Skeletal muscle cell (primary cell): ENCODE results near the gene C3orf18.
"Not testable (repeated sequence)": the region's sequence is repeated elsewhere in the genome, so short reads cannot be mapped to it uniquely, and the experiment has no call there.

ENCODE experiments used
- DNase-seq: peaks from one replicate; pipeline ENCODE4 v3.0.0-alpha.2; 2010; ENCODE audit warnings: low read depth
- H3K4me3 ChIP-seq: 2 replicates; pipeline ENCODE4 v1.5.1; 2011; ENCODE audit warnings: low read depth, mild to moderate bottlenecking, control low read depth, low read length, moderate library complexity

Gene C3orf18

DNA sequence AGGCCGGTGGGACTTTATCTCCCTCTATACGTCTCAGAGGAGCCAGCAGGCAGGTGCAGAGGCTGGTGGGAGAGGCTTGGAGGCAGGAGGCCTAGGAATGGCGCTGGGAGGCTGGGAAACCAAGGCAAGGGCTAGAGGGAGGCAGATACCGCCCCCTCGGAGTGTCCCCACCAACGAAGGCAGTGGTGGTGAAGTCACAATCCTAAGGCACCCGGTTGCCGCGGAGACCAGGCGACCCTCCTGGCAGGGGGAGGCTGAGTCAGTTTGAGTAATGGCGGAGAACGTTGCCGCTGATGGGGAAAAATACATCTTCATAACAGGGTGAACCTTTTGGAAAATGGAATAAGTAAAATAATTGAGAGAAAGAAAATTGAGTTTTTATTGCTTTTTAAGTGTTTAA is 34.2 kb downstream of the C3orf18 start:
- H3K4me3 ChIP-seq, result no peak overlapping the region
- no peak for DNase-seq

DNA sequence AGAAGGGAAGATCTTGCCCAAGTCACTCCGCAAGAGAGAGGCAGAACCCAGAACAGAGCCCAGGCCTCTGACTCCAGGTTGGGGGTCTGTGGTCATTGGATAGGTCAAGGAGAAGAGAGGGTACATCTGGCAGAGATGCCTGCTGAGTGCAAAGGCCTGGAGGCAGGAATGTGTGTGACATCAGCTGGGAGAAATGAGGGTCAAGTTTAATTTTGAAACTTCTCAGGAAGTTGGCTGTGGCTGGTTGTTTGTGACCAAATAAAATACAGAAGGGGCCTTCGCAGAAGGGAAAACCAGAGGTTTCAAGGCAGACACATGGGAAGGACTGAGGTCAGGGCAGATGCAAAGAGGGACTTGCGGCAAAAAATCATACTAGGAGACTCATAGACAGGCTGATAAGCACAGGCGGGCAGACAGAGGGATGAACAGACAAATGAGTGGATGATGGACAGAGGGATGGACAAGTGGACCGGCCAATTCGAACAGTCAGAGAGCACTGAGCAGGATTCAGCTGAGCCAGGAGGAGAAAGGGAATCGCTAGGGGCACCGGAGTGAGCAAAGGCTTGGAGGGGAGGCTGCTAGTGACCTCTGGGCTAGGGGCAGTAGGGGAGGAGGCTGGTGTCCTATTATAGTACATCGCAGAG is 35.4 kb downstream of the C3orf18 start:
- no peak overlapping the region for H3K4me3 ChIP-seq
- no peak for DNase-seq

DNA sequence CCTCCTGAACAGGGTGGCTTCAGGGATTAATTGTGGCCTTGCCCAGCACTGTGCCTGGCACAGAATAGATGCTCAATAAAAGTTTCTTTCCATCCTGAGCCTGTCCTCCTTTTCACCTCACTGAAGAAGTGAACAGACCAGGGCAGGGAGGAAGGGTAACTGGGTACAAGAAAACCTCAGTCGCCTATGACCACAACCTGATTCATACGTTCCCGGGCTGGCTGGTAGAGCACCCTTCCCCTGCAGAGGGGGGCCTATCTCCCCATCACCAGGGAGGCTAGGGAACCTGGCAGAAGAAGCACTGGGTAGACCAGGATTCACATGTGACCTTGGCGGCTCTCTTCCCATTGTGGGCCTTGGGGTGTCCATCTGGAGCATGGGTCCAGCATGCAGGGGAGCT is 36.3 kb downstream of the C3orf18 start:
- H3K4me3 ChIP-seq, result no peak overlapping the region
- no peak for DNase-seq

DNA sequence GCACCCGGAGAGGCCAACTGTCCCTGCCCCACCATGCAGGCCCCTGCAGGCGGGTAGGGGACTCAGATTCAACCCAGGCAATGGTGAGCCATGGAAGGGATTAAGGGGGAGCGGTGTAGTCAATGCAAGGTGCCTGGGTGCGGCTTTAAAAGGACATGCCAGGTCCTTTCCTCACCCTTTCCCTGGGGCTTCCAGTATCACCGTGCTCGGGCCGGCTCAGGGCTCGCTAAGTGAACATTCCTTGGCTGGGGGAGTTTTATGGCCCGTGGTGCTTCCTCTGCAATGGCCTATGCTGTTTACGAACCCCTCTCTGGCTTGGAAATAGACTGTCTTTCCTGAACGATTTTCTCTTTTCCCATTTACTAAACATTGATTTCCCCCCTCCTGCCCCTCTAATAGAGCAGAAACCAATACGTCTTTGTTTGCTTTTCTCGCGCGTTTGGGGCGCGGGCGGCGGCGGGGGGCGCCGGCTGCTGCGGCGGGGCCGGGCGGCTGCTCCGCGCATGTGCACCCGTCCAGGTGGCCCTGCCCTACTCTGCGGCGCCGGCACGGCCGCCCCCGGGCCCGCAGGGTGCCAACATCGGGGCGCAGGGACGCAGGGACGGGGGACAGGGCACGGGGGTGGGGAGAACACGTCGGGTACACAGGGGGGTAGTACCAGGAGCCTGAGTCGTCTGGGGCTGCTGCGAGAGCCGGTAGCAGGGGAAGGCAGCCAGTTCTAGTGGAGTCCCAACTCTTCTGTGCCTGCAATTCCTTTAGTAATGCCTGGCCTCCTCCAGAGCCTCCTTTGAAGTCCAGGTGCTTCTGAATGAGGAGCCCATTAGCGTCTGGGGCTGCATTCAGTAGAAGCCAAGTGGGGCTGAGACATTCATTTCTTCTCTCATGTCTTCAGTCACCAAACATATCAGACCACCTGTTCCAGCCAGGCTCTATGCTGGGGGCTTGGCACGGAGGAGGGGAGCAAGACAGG is 37.3 kb downstream of the C3orf18 start:
- H3K4me3 ChIP-seq, result no peak overlapping the region
- no peak for DNase-seq

DNA sequence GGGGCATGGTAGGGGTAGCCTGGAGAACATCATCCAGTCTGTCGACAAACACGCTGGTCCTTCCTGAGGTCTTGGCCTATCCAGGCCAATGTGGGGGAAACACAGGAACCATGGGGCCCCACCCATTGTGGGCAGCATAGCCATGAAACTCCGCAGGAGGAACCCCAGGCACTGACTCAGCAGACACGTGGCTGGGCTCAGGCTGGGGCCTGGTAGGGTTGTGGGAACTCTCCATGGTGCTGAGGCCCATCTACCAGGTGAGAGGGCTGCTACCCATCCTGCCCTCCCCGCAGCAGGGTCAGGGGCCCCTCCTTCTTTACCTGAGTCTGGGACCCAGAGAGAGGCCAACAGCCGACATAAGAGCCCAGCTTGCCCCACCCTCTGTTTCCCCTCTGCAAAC is 41.6 kb downstream of the C3orf18 start:
- DNase-seq, result peak; percentile 12
- no peak overlapping the region for H3K4me3 ChIP-seq

DNA sequence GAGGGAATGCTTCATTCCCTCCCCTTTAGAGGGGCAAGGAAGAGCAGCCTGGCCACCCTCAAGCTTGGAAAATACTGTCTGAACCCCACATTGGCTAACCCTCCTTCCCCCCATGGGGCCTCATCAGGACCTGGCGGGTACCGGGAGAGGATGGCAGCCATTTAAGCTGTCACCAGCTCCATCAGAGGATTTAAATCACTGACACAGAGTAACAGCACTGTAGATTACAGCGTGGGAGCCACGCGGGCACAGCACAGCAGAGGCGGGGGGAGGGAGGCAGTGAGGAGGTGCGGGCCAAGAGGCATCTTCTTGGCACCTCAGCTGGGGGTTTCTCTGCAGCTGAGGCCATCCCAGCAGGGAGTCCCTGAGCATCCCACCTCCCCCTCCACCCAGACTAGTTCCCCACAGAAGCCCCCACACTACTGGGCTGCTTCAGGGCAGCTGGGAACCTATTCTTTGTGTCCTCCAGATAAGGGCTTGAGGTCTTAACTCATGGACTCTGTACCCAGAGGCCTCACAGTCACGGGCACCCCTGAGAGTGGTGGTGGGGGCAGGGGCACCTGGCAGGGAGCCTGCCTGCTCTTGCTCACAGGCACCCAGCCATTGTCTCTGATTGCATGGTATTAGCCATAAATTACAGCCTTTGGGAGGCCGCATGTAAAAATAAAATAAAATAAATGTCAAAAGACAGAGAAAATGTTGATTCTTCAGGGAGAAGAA is 42.2 kb downstream of the C3orf18 start:
- no peak overlapping the region for H3K4me3 ChIP-seq
- DNase-seq, result no peak

DNA sequence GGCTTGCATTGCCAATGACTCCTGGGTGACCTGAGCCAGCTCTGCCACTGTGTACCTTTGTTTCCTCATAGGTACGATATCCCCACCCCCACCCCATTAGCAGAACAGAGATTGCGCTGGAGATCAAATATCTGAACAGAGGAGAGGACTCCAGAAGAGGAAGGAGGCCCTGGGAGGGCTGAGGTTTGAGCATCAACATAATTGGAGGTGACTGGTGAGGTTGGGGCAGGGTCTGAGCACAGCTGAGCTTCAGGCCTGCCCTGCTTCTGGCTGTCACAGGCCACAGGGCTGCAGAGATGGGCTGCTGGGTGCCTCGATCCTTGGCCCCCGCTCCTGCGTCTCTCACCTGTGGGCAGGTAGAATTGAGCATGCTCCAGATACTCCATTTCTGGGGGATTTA is 42.8 kb downstream of the C3orf18 start:
- DNase-seq, result no peak
- no peak overlapping the region for H3K4me3 ChIP-seq

DNA sequence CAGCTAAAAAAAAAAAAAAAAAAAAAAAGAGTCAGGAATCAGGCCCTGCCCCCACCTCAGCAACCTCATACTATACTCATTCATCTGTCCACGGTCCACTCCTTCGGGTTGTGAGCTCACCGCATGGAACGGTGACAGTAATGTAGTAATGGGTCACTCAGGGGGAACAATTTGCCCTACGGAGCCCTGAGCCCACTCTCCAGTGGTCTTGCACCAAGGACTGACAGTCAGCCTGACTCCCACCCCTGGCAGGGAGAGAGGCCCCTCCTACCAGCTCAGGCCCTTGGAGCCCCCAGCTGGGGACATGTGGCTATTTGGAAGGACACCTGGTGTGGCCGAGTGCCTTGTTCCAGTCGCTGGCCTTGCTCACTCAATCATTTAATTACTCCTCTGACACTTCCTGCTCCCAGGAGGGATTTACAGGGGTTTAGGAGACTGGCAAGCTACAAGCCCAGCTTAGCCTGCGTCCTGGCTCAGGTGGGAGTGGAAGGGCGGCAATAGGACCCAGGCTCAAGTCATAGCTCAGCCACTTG is 44.2 kb downstream of the C3orf18 start:
- no peak for DNase-seq
- no peak overlapping the region for H3K4me3 ChIP-seq

DNA sequence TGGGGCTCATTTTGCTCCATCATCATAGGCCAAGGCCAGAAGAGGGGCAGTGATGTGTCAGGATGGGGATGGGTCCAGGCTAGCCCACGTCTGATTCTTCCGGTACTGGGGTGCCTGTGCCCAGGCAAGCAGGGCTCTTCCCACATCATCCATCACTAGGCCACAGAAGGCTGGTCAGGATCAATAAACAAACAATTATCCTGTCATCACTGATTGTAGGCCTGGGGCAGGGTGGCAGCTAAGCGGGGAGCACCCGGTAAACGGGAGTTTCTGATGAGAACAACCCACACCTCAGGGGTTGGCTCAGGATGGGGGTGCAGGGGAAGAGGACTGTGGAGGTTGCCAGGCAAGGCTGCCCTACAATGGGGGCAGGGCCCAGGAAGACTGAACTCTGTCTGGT is 46.0 kb downstream of the C3orf18 start:
- H3K4me3 ChIP-seq, result no peak overlapping the region
- DNase-seq, result no peak

DNA sequence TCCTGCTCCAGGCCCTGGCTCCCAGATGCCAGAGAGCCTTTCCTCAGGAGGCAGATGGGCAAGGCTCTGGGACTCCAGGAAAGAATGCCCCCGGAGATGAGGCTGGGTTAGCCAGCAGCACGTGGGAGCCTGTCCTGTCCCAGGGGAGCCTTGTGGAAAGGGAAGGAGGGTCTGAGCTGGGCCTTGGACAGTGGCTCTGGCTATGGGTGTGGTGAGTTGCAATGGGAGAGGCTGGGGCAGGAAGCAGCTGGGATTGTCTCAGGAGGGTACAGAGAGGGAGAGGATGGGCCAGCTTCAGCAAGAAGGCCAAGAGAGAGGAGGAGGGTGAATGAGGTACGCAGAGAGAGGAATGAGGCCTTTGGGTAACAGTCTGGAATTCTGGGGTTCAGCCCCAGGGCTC is 46.7 kb downstream of the C3orf18 start:
- H3K4me3 ChIP-seq, result no peak overlapping the region
- DNase-seq, result no peak

DNA sequence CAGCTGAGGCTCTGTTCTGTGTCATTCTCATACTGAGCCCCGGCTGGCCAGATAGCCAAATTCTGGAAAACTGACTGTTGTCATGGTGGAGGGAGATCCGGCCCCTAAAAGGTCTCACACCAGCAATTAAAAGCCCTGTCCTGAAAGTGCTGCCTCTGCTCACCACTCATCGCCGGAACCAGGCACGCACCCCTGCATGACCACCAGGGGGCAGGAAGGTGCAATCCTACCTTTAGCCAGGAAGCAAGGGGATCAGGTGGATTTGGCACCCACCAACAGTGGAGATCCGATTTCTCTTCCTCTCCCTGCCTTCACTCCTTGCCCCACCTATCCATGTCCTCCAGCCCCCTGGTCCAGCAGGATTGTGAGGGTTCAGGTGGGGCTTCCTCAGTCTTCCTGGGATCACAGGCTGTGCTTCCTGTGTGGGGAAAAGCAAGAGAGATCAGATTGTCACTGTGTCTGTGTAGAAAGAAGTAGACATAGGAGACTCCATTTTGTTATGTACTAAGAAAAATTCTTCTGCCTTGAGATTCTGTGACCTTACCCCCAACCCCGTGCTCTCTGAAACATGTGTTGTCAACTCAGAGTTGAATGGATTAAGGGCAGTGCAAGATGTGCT is 48.0 kb downstream of the C3orf18 start:
- no peak for DNase-seq
- no peak overlapping the region for H3K4me3 ChIP-seq

DNA sequence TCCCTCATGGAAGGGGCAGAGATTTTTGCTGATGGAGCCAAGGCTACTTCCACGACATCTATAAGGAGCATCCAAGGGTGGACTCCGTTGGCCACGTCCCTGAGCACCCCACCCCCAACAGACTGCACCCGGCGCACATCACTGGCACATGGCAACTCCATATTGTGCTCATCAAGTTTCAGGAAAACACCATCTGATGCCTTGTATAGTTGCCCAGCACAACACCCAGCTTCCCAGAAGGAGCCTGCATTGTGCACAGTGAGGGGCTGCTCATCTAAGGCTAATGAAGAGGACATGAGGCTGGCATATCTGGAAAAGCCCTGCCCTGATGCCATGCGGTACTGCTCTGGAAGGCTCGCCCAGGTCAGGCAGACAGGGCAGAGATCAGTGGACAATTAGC is 49.1 kb downstream of the C3orf18 start:
- no peak for DNase-seq
- H3K4me3 ChIP-seq, result no peak overlapping the region

DNA sequence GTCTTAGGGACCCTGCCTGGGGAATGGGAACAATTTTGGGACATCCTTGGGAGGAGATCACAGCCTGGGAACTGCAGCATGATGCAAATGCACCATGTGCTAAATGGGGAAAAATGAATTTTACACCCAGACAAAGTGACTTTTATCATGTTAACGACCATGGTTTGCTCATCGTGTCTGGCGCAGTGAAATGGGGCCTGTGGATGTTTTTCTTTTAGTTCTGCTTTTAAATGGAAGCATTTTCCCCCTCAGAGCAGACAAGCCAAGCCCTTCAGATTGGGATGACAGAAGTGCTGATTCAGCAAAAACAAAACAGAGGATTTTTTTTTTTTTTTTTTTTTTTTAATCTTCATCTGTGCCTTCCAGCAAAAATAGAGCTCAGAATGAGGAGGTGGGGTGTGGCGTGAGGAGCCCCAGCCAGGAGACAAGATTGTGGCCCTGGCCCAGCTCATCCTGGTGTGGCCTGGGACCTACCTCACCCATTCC is 49.8 kb downstream of the C3orf18 start:
- DNase-seq, result no peak
- no peak overlapping the region for H3K4me3 ChIP-seq

DNA sequence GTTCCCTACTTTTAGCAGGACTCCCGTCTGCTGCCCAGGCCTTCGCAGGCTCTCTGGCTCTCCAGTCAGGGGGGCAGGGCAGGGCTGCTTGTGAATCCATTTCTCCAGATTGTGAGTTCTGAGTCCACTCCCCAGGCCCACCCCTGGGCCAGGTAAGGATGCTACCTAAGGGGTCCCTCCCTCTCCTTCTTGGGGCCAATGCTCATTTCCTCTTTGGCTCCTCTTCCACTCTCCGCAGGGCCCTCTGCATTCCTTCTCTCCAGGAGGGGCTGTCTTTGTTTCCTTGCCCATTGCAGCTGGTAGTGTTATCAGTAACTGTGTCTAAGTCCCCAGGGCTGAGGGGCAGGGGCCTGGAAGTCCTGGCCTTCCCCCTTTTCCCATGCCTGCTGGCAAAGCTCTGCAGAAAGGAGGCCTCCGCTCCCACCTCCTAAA is 51.1 kb downstream of the C3orf18 start:
- H3K4me3 ChIP-seq, result no peak overlapping the region
- no peak for DNase-seq

DNA sequence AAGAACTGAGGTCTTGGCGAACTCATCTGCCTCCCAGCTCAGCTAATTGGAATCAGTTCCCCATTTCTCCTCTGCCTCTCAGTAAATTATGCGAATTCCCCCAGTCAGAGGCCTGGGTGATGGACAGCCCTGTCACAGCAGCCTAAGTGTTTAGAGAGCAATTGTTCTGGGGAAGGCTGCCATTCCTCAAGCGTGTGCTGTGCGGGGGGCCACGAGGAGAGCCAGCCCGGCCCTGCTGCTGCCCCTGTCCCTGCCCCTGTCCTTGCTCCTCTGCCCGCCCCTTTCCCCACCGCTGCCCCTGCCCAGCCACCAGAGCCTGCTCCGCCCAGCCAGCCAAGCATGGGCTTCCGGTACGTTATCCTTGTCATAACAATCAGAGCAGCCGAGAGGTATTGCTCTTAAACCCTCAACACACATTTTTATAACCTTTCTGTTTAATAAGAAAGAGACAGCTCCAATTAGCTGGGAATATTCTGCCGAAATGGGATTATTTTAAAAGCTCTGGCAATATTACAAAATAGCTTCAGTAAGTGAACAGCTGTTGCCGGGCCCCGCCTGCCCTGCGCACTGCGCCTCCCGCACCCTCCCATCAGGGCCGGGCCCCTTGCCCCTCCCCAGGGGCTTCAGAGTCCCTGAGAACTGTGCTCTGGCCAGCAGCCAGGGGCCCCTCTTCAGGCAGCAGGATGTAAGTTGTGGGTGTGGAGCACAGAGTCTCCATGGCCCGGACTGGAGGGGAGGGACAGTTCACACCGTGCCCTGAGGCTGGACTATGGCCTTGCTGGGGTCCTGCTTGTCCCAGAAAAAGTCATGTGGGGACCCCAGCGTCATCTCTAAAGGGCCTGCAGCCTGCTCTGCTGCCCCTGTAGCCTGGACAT is 51.7 kb downstream of the C3orf18 start:
- no peak overlapping the region for H3K4me3 ChIP-seq
- no peak for DNase-seq

DNA sequence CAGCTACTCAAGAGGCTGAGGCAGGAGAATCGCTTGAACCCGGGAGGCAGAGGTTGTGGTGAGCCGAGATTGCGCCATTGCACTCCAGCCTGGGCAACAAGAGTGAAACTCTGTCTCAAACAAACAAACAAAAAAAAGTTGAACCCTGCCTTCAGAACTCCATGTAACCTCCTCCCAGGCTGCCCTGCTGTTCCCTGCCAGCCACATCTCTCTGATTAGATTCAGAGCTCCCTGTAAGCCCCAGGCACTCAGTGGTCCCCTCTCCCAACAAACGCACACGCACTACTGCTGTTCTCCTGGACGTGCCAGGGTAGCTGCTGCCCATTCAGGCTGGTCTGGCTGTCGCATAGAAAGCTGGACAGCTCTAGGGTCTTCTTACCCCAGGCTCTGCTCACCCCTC is 54.6 kb downstream of the C3orf18 start:
- not testable (repeated sequence) for H3K4me3 ChIP-seq, DNase-seq

DNA sequence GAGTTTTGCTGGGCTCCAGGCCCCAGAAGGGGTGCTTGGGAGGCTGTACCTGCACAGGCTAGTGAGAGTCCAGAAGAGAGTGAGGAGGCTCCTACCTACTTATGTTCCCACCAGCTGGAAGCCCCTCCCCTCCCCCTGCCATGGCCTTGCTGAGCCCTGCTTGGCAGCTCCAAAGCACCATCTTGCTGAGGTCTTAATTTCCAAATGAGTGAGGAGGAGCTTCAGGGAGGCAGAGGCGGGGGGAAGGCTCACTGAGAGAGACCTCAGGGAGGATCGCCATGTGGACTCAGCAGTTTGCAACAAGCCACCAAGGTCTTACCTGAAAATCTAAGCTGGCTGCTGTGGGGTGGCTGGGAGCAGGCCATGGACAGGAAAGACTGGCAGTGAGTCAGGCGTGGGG is 55.4 kb downstream of the C3orf18 start:
- no peak overlapping the region for H3K4me3 ChIP-seq
- no peak for DNase-seq

DNA sequence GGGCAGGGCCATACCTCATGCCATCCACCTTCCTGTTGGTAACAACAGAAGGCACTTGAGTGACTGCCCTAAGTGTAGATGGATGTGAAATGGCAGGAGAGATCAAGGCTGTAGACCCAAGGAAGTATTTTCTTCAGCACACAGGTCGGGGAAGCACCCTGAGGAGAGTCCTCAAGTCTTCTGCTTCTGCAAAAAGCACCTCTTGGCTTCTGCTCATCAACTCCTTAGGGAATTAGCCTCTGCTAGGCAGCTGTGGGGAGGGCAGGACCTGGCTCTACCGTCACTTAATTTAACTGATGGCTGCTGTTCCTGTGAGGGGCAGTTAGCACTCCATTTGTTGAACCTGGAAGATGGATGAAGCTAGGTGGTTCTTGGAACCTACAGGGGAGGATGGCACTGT is 57.2 kb downstream of the C3orf18 start:
- DNase-seq, result no peak
- no peak overlapping the region for H3K4me3 ChIP-seq

DNA sequence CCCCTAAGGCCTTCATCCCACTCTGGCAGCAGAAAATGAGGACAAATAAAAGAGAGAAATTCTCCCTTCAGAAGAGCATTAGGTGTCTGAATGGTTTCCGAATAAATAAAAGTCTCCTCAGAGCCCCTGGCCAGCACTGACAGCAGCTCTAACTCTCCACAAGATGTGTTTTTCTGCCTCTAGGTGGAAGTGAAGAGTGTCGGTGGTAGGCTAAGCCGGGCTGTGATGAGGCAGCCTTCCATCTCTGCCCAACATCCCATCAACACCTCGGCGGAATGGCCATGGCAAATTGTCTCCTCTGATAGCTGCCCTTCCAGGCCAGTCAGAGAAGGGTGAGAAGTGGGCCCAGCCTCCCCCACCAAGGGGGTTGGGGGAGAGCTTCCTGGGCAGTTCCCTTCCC is 57.8 kb downstream of the C3orf18 start:
- H3K4me3 ChIP-seq, result no peak overlapping the region
- DNase-seq, result no peak
